Thyroid gland (tissue), 4 donors: ENCODE measurements around the gene PNLIPRP2. TPM values are rescaled to one million over a fixed set of nuclear protein-coding genes. Genes with fewer than 3 reads are reported as not detected.

Experiments used
- DNase-seq, 2 donors: peaks; one replicate each; pipeline ENCODE4 v3.0.0-alpha.2; 2019
- H3K27ac ChIP-seq, 3 donors: fragments of 200-600 bp; sonication (generic); 1 replicate in 2 of 3; 2 replicates in 1 of 3; pipeline ENCODE4 v1.5.1; 2016 to 2019; ENCODE audit warnings: mild to moderate bottlenecking in 1 of 3, moderate library complexity in 1 of 3
- H3K27me3 ChIP-seq: fragments of 200-600 bp; sonication (generic); one replicate; pipeline ENCODE4 v1.5.1; 2019
- H3K36me3 ChIP-seq, 2 donors: fragments of 200-600 bp; sonication (generic); one replicate each; pipeline ENCODE4 v1.5.1; 2016 to 2019
- H3K4me1 ChIP-seq, 2 donors: fragments of 200-600 bp; sonication (generic); one replicate each; pipeline ENCODE4 v1.5.1; 2017 to 2019
- H3K4me3 ChIP-seq, 3 donors: fragments of 200-600 bp; sonication (generic); replicated peaks in 1 of 3; 1 replicate in 2 of 3; 2 replicates in 1 of 3; pipeline ENCODE4 v1.5.1; 2016; ENCODE audit warnings: mild to moderate bottlenecking in 1 of 3
- H3K9me3 ChIP-seq: fragments of 200-600 bp; sonication (generic); one replicate; pipeline ENCODE4 v1.5.1; 2017
- CTCF ChIP-seq, 6 experiments: fragments of 200-600 bp in 3 of 6; fragments of 450-650 bp in 3 of 6; sonication (generic) in 3 of 6; IDR thresholded peaks; one replicate each; pipeline ENCODE4 v1.5.1; 2016 to 2019; ENCODE audit warnings: antibody characterized with exemption in 6 of 6, mild to moderate bottlenecking in 2 of 6, inconsistent platforms in 1 of 6, moderate library complexity in 1 of 6
- POLR2A ChIP-seq, 2 donors: fragments of 450-650 bp; IDR thresholded peaks; one replicate each; pipeline ENCODE4 v1.6.1; 2017; ENCODE audit warnings: antibody characterized with exemption in 2 of 2, mild to moderate bottlenecking in 2 of 2, moderate library complexity in 1 of 2
- WGBS, 2 donors: methylation state at CpG; one replicate each; pipeline ENCODE4 v1.1.5; 2017; 5-methylcytosine and 5-hydroxymethylcytosine counted together
- intact Hi-C: fragments of 100-400 bp; cut with DNase I; formaldehyde crosslinking; loops from one replicate; pipeline ENCODE4 v1.15.1; 2023
- total RNA-seq, 4 donors: library from RNA; depleted of rRNA; stranded (reverse); fragments of >200 nt; gene quantifications; one replicate each; pipeline ENCODE4 v1.2.3, GENCODE V29; 2016

PNLIPRP2 gene
- total RNA-seq, 4 donors from 2014 or later: not detected

DNA sequence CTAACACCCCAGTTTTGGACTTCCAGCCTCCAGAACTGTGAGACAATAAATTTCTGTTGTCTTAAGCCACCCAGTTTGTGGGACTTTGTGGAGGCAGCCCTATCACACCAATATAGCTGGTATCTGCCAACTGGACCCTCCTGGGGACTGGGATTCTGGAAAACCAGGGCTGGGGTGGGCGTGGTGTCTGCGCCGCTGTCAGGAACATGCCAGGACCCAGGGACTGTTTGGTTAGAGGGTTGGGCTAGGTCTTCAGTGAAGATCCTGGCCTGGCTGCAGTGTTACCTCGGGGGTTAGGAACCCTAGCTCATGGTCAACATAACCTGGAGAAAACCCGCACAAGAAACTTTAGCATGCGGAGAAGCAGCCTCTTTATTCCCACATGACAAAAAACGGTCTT is 42.6 kb downstream of the PNLIPRP2 start:
- Histone ChIP-seq H3K9me3 (no peaks in the 10 kb centered on the region), H3K36me3 (no peaks in the 10 kb centered on the region), H3K27me3 (no peaks in the 10 kb centered on the region), H3K4me1 (no peaks in the 10 kb centered on the region), H3K4me3 (no peak overlapping the region), H3K27ac (no peak overlapping the region)
- TF ChIP-seq CTCF (IDR thresholded peaks at IDR 0.05): no peak
- TF ChIP-seq POLR2A (IDR thresholded peaks at IDR 0.05): no peak
- intact Hi-C loops: no loop called here
- WGBS, 2 donors: 95 to 98% methylated on average over 7 of the region's 7 CpGs
- DNase-seq: no peak

DNA sequence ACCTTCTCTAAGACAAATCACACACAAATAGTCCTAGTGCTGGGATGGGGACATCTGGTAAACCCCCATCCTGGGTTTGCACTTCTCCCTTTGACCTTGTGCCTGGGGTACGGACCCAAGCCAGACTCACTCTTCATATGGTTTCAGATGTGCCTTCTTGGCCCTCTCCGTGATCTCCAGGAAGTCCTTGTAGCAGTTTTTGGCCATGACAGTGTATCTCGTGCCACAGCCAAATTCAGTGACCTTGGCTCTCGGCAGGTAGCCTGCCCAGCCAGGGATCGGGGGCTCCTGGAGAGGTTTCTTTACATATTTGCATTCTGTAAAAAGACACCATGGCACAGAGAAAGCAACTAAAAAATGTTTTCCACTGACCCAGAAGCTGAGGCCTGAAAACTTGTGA is 43.9 kb downstream of the PNLIPRP2 start:
- no peaks in the 10 kb centered on the region for H3K36me3 ChIP-seq
- TF ChIP-seq CTCF (IDR thresholded peaks at IDR 0.05) (no peak), POLR2A (IDR thresholded peaks at IDR 0.05) (no peak)
- H3K27me3 ChIP-seq: no peaks in the 10 kb centered on the region
- H3K4me3 ChIP-seq: no peak overlapping the region
- 82 to 94% methylated on average over 5 of the region's 5 CpGs for WGBS, 2 donors
- H3K27ac ChIP-seq: no peak overlapping the region
- peaks cover under 1 to 3% of the 10 kb centered on the region in 2 donors for H3K4me1 ChIP-seq
- DNase-seq: no peak
- intact Hi-C loops: no loop called here
- H3K9me3 ChIP-seq: no peaks in the 10 kb centered on the region

DNA sequence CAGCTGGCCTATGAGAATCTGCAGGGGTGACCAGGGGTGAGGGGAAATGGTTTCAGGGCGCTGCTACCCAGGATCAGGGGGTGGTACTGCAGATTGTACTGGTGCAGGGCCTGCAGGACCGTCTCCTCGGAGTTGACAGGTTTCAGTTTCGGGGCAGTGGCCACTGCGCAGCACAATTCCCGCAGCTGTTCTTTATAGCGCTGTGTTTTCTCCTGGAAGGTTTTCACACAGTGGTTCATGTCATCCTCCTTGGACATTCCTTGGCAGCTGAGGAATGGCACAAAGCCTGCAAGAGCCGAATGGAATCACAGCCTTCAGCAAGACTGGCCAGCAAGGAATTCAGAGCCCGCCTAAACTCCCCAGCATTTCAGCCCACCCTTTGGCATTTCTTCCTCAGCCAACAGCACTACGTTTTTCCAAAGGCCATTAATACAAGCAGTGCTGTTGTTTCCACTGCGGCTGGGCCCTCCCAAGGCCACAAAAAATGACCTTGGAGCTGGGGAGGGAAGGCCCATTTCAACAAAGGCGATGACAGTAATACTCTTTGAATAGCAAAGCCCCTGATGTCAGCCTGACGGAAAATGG is 44.9 kb downstream of the PNLIPRP2 start:
- 70 to 76% methylated on average over 13 of the region's 13 CpGs for WGBS, 2 donors

DNA sequence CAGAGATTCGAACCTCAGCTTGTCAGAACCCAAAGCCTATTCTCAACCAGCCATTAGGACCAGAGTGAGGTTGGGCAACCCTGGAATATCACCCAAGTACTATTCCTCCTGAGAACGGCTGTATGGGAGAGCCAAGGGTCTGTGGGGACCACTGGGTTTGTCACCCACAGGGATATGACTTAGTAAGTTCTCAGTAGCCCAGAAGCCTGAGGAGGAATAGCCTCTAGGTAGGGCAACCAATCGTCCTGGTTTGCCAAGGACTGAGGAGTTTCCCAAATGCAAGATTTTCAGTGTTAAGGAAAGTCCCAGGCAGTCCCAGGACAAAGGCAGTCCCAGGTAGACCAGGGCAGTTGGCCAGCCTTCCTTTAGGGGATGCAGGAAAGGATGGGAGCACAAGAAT is 46.7 kb downstream of the PNLIPRP2 start:
- Histone ChIP-seq H3K36me3 (no peaks in the 10 kb centered on the region), H3K4me1 (peaks cover 10 to 15% of the 10 kb centered on the region in 2 donors), H3K9me3 (no peaks in the 10 kb centered on the region), H3K4me3 (no peak overlapping the region), H3K27ac (no peak overlapping the region), H3K27me3 (no peaks in the 10 kb centered on the region)
- no peak for DNase-seq
- no peak for TF ChIP-seq POLR2A (IDR thresholded peaks at IDR 0.05)
- TF ChIP-seq CTCF (IDR thresholded peaks at IDR 0.05): no peak
- intact Hi-C loops: no loop called here
- 87 to 96% methylated on average over 3 of the region's 3 CpGs for WGBS, 2 donors

More for the DNA sequence above, 44.9 kb downstream of the PNLIPRP2 start:
- Histone ChIP-seq H3K36me3 (no peaks in the 10 kb centered on the region), H3K9me3 (no peaks in the 10 kb centered on the region), H3K27me3 (no peaks in the 10 kb centered on the region), H3K4me1 (peaks cover 8 to 13% of the 10 kb centered on the region in 2 donors), H3K27ac (no peak overlapping the region), H3K4me3 (no peak overlapping the region)
- TF ChIP-seq CTCF (IDR thresholded peaks at IDR 0.05) (no peak), POLR2A (IDR thresholded peaks at IDR 0.05) (no peak)
- intact Hi-C loops: no loop called here
- no peak for DNase-seq

- no peak for TF ChIP-seq CTCF (IDR thresholded peaks at IDR 0.05)
- no peak for TF ChIP-seq POLR2A (IDR thresholded peaks at IDR 0.05)
- no peak for DNase-seq
Observed at GRCh38 chr10:116668018-116668417, 47.3 kb downstream of the PNLIPRP2 start.

More at GRCh38 chr10:116668018-116668417, 47.3 kb downstream of the PNLIPRP2 start:
- H3K36me3 ChIP-seq: no peaks in the 10 kb centered on the region
- peaks cover 10 to 15% of the 10 kb centered on the region in 2 donors for H3K4me1 ChIP-seq
- no peak overlapping the region for H3K27ac ChIP-seq
- no peaks in the 10 kb centered on the region for H3K27me3 ChIP-seq
- intact Hi-C loops: no loop called here
- WGBS, 2 donors: 92 to 93% methylated on average over 9 of the region's 9 CpGs
- H3K4me3 ChIP-seq: no peak overlapping the region
- no peaks in the 10 kb centered on the region for H3K9me3 ChIP-seq
